Muscle of leg (tissue), 11 donors: ENCODE results near the gene GDF11. TPM values are rescaled to one million over a fixed set of nuclear protein-coding genes. Genes with fewer than 3 reads are reported as not detected.

ENCODE experiments used
- DNase-seq: peaks from one replicate; pipeline ENCODE4 v3.0.0; 2013
- H3K27ac ChIP-seq: one replicate; pipeline ENCODE4 v1.5.1; 2013; ENCODE audit warnings: mild to moderate bottlenecking, low read length, control low read depth
- H3K27me3 ChIP-seq: one replicate; pipeline ENCODE4 v1.6.1; 2013; ENCODE audit warnings: low read length; ENCODE audit not compliant: control insufficient read depth, insufficient read depth
- H3K36me3 ChIP-seq: one replicate; pipeline ENCODE4 v1.6.1; 2013; ENCODE audit warnings: low read length; ENCODE audit not compliant: control insufficient read depth, insufficient read depth
- H3K4me1 ChIP-seq: one replicate; pipeline ENCODE4 v1.6.1; 2013; ENCODE audit warnings: low read length; ENCODE audit not compliant: control insufficient read depth, insufficient read depth
- H3K4me3 ChIP-seq: one replicate; pipeline ENCODE4 v1.5.1; 2013; ENCODE audit warnings: low read length, control low read depth
- H3K9me3 ChIP-seq: replicated peaks from 2 replicates; pipeline ENCODE4 v1.6.1; 2013; ENCODE audit warnings: low read depth, low read length; ENCODE audit not compliant: control insufficient read depth
- WGBS: methylation state at CpG from one replicate; pipeline ENCODE4 v1.1.5; 2013; ENCODE audit warnings: missing lambda C conversion rate; ENCODE audit not compliant: insufficient coverage; 5-methylcytosine and 5-hydroxymethylcytosine counted together
- polyA plus RNA-seq, 8 donors: library from polyadenylated mRNA; unstranded; fragments of 120-200 nt; gene quantifications; one replicate each; pipeline versions ENCODE4 v1.2.1 to v1.2.3, GENCODE V29; 2013; ENCODE audit warnings: inconsistent platforms in 1 of 8, low replicate concordance in 1 of 8; ENCODE audit not compliant: insufficient read length in 8 of 8, insufficient read depth in 1 of 8
- total RNA-seq: library from RNA; stranded (reverse); fragments of 120-200 nt; gene quantifications from one replicate; pipeline ENCODE4 v1.2.4, GENCODE V29; 2013

GDF11 gene
- total and polyA plus RNA-seq, 9 donors = 4.5 to 12.4 (median 10.7) TPM

- Histone ChIP-seq H3K36me3 (no peaks in the 10 kb centered on the region), H3K4me3 (no peak overlapping the region), H3K27me3 (peaks cover under 1% of the 10 kb centered on the region), H3K9me3 (no peaks in the 10 kb centered on the region), H3K4me1 (peaks cover 34% of the 10 kb centered on the region), H3K27ac (no peak overlapping the region)
- no peak for DNase-seq
- no CpG with 5 or more reads among the region's 2 CpGs for WGBS
Observed at GRCh38 chr12:55739025-55739378, 3.9 kb upstream of the GDF11 start.

GRCh38 chr12:55741931-55742680, 816 bp upstream of the GDF11 start:
- peaks cover 48% of the 10 kb centered on the region for H3K4me1 ChIP-seq
- no peaks in the 10 kb centered on the region for H3K9me3 ChIP-seq
- DNase-seq = no peak
- H3K4me3 ChIP-seq = peak overlapping the region; percentile 52
- WGBS = 10% methylated on average over 3 of the region's 3 CpGs
- H3K27me3 ChIP-seq = peaks cover 2% of the 10 kb centered on the region
- peak overlapping the region; percentile 91 for H3K27ac ChIP-seq
- H3K36me3 ChIP-seq = no peaks in the 10 kb centered on the region

- peak; percentile 83 for DNase-seq
- WGBS = under 1% methylated on average over 67 of the region's 73 CpGs
- peak overlapping the region; percentile 71 for H3K4me3 ChIP-seq
- no peaks in the 10 kb centered on the region for H3K9me3 ChIP-seq
- peak overlapping the region; percentile 67 for H3K27ac ChIP-seq
- H3K27me3 ChIP-seq = peaks cover 2% of the 10 kb centered on the region
- H3K36me3 ChIP-seq = peaks cover 4% of the 10 kb centered on the region
- H3K4me1 ChIP-seq = peaks cover 38% of the 10 kb centered on the region
Observed at GRCh38 chr12:55743406-55744339, 751 bp downstream of the GDF11 start.

- Histone ChIP-seq H3K4me3 (peak overlapping the region; percentile 71), H3K4me1 (peaks cover 38% of the 10 kb centered on the region), H3K27ac (peak overlapping the region; percentile 47), H3K9me3 (no peaks in the 10 kb centered on the region), H3K27me3 (peaks cover 2% of the 10 kb centered on the region), H3K36me3 (peaks cover 11% of the 10 kb centered on the region)
- DNase-seq = no peak
- WGBS = 0% methylated on average over 3 of the region's 11 CpGs
Observed at GRCh38 chr12:55744340-55745030, 1.6 kb downstream of the GDF11 start.

GRCh38 chr12:55745361-55746173, 2.6 kb downstream of the GDF11 start:
- peaks cover 2% of the 10 kb centered on the region for H3K27me3 ChIP-seq
- no peaks in the 10 kb centered on the region for H3K9me3 ChIP-seq
- H3K4me3 ChIP-seq = no peak overlapping the region
- H3K4me1 ChIP-seq = peaks cover 38% of the 10 kb centered on the region
- peaks cover 18% of the 10 kb centered on the region for H3K36me3 ChIP-seq
- 20% methylated on average over 2 of the region's 13 CpGs for WGBS
- peak overlapping the region; percentile 49 for H3K27ac ChIP-seq
- DNase-seq = peak; percentile 85

- H3K4me1 ChIP-seq = peaks cover 38% of the 10 kb centered on the region
- H3K36me3 ChIP-seq = peaks cover 25% of the 10 kb centered on the region
- peaks cover 2% of the 10 kb centered on the region for H3K27me3 ChIP-seq
- 16% methylated on average over 2 of the region's 3 CpGs for WGBS
- no peak overlapping the region for H3K4me3 ChIP-seq
- peak overlapping the region; percentile 10 for H3K27ac ChIP-seq
- H3K9me3 ChIP-seq = no peaks in the 10 kb centered on the region
- no peak for DNase-seq
Observed at GRCh38 chr12:55746174-55746912, 3.4 kb downstream of the GDF11 start.

GRCh38 chr12:55746913-55747231, 4.0 kb downstream of the GDF11 start:
- H3K27ac ChIP-seq = no peak overlapping the region
- no peak for DNase-seq
- peaks cover 2% of the 10 kb centered on the region for H3K27me3 ChIP-seq
- no peaks in the 10 kb centered on the region for H3K9me3 ChIP-seq
- no peak overlapping the region for H3K4me3 ChIP-seq
- peaks cover 31% of the 10 kb centered on the region for H3K36me3 ChIP-seq
- peaks cover 35% of the 10 kb centered on the region for H3K4me1 ChIP-seq

GRCh38 chr12:55748230-55748993, 5.5 kb downstream of the GDF11 start:
- Histone ChIP-seq H3K27ac (no peak overlapping the region), H3K4me3 (no peak overlapping the region), H3K36me3 (peaks cover 45% of the 10 kb centered on the region), H3K4me1 (peaks cover 27% of the 10 kb centered on the region), H3K9me3 (no peaks in the 10 kb centered on the region), H3K27me3 (peaks cover 2% of the 10 kb centered on the region)
- 77% methylated on average over 16 of the region's 18 CpGs for WGBS
- no peak for DNase-seq

- Histone ChIP-seq H3K9me3 (no peaks in the 10 kb centered on the region), H3K36me3 (peaks cover 87% of the 10 kb centered on the region), H3K4me3 (no peak overlapping the region), H3K27ac (no peak overlapping the region), H3K4me1 (no peaks in the 10 kb centered on the region), H3K27me3 (no peaks in the 10 kb centered on the region)
- no CpG with 5 or more reads among the region's 2 CpGs for WGBS
- no peak for DNase-seq
Observed at GRCh38 chr12:55755246-55755645, 12.3 kb downstream of the GDF11 start.
